ENCODE results near the gene RPL39L.

DNA sequence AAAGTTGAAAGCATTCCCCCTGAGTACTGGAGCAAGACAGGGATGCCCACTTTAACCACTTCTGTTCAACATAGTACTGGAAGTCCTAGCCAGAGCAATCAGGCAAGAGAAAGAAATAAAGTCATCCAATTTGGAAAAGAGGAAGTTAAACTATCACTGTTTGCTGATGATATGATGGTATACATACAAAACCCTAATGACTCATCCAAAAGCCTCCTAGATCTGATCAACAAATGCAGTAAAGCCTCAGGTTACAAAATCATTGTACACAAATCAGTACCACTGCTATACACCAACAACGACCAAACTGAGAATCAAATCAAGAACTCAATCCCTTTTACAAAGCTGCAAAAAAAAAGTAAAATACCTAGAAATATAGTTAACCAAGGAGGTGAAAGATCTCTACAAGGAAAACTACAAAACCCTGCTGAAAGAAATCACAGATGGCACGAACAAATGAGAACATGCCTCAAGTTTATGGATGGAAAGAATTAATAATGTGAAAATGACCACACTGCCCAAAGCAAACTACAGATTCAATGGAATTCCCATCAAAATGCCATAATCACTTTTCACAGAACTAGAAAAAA is 40.3 kb downstream of the RPL39L start:
- TF ChIP-seq POLR2AphosphoS5 (IDR thresholded peaks at IDR 0.05; ENCODE audit: insufficient read depth in 1 of 2, low read depth in 1 of 2) = no peak
- TF ChIP-seq, protein P1, sequence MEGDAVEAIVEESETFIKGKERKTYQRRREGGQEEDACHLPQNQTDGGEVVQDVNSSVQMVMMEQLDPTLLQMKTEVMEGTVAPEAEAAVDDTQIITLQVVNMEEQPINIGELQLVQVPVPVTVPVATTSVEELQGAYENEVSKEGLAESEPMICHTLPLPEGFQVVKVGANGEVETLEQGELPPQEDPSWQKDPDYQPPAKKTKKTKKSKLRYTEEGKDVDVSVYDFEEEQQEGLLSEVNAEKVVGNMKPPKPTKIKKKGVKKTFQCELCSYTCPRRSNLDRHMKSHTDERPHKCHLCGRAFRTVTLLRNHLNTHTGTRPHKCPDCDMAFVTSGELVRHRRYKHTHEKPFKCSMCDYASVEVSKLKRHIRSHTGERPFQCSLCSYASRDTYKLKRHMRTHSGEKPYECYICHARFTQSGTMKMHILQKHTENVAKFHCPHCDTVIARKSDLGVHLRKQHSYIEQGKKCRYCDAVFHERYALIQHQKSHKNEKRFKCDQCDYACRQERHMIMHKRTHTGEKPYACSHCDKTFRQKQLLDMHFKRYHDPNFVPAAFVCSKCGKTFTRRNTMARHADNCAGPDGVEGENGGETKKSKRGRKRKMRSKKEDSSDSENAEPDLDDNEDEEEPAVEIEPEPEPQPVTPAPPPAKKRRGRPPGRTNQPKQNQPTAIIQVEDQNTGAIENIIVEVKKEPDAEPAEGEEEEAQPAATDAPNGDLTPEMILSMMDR (IDR thresholded peaks at IDR 0.05) = no peak
- TF ChIP-seq POLR2A (IDR thresholded peaks at IDR 0.05) = no peak
